ENCODE measurements around the gene CGRRF1.

DNA sequence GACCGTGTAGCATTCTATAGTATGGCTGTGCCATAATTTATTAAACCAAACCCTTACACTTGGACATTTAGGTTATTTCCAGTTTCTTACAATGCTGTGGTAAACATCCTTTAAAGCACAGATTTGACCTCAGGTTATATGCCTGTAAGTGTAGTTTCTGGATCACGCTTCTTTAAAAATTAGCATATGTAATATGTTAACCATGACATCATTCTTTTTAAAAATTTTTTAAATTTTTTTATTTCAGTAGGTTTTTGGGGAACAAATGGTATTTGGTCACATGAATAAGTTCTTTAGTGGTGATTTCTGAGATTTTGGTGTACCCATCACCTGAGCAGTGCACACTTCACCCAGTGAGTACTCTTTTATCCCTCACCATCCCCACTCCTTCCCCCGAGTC is 75.5 kb downstream of the CGRRF1 start:
- no peak for TF ChIP-seq POLR2AphosphoS5 (IDR thresholded peaks at IDR 0.05; ENCODE audit: low read depth, low read length)
- TF ChIP-seq POLR2A (IDR thresholded peaks at IDR 0.05; ENCODE audit: low read depth, low read length) = no peak
- no peak for TF ChIP-seq TAF1 (IDR thresholded peaks at IDR 0.05; ENCODE audit: borderline replicate concordance, low read depth, low read length)

Measured in GM12892 (cell line).